Dendritic cell treated with granulocyte-macrophage colony-stimulating factor and Interleukin-4, amounts not matched to agents 40 ng/mL and 50 ng/mL, for 4 days (primary cell): ENCODE data around the gene RCAN2.

Experiments used
- H3K27ac Mint-ChIP-seq: one replicate; pipeline ENCODE4 v1.8.0; 2022; ENCODE audit warnings: mild to moderate bottlenecking, mixed read lengths
- H3K27me3 Mint-ChIP-seq: one replicate; pipeline ENCODE4 v1.8.0; 2022; ENCODE audit warnings: mild to moderate bottlenecking, mixed read lengths
- H3K36me3 Mint-ChIP-seq: one replicate; pipeline ENCODE4 v1.8.0; 2022; ENCODE audit warnings: low read depth, mixed read lengths
- H3K4me1 Mint-ChIP-seq: one replicate; pipeline ENCODE4 v1.8.0; 2022; ENCODE audit warnings: low read depth, mixed read lengths
- H3K4me3 Mint-ChIP-seq: one replicate; pipeline ENCODE4 v1.8.0; 2022; ENCODE audit warnings: mild to moderate bottlenecking, moderate library complexity, mixed read lengths
- H3K9me3 Mint-ChIP-seq: one replicate; pipeline ENCODE4 v1.8.0; 2022; ENCODE audit warnings: mixed read lengths
- intact Hi-C: fragments of 100-400 bp; cut with micrococcal nuclease; formaldehyde crosslinking; loops from one replicate; pipeline ENCODE4 v1.15.0; 2022

The RCAN2 gene

GRCh38 chr6:46210294-46210693, 281.0 kb downstream of the RCAN2 start:
- no peak overlapping the region for H3K4me3 Mint-ChIP-seq
- intact Hi-C loops, result no loop called here

GRCh38 chr6:46208303-46208702, 282.9 kb downstream of the RCAN2 start:
- Mint-ChIP-seq H3K9me3 (no peaks in the 10 kb centered on the region), H3K36me3 (no peaks in the 10 kb centered on the region), H3K4me3 (no peak overlapping the region), H3K27me3 (peaks cover 1% of the 10 kb centered on the region), H3K27ac (no peak overlapping the region), H3K4me1 (no peaks in the 10 kb centered on the region)
- intact Hi-C loops, result no loop called here

More at GRCh38 chr6:46210294-46210693, 281.0 kb downstream of the RCAN2 start:
- H3K36me3 Mint-ChIP-seq, result no peaks in the 10 kb centered on the region
- no peaks in the 10 kb centered on the region for H3K9me3 Mint-ChIP-seq
- H3K27me3 Mint-ChIP-seq, result peaks cover 6% of the 10 kb centered on the region
- no peaks in the 10 kb centered on the region for H3K4me1 Mint-ChIP-seq
- H3K27ac Mint-ChIP-seq, result no peak overlapping the region

- H3K27ac Mint-ChIP-seq, result no peak overlapping the region
- no peak overlapping the region for H3K4me3 Mint-ChIP-seq
- H3K27me3 Mint-ChIP-seq, result peaks cover 1% of the 10 kb centered on the region
- intact Hi-C loops, result no loop called here
- no peaks in the 10 kb centered on the region for H3K36me3 Mint-ChIP-seq
- no peaks in the 10 kb centered on the region for H3K4me1 Mint-ChIP-seq
- H3K9me3 Mint-ChIP-seq, result no peaks in the 10 kb centered on the region
Measured at GRCh38 chr6:46207174-46207573, 284.1 kb downstream of the RCAN2 start.

GRCh38 chr6:46204880-46205650, 286.2 kb downstream of the RCAN2 start:
- Mint-ChIP-seq H3K4me1 (no peaks in the 10 kb centered on the region), H3K4me3 (no peak overlapping the region), H3K27ac (no peak overlapping the region), H3K27me3 (no peaks in the 10 kb centered on the region), H3K36me3 (no peaks in the 10 kb centered on the region), H3K9me3 (no peaks in the 10 kb centered on the region)
- intact Hi-C loops, result no loop called here

- H3K27ac Mint-ChIP-seq, result no peak overlapping the region
- H3K36me3 Mint-ChIP-seq, result no peaks in the 10 kb centered on the region
- H3K9me3 Mint-ChIP-seq, result no peaks in the 10 kb centered on the region
- H3K27me3 Mint-ChIP-seq, result no peaks in the 10 kb centered on the region
- intact Hi-C loops, result no loop called here
- no peak overlapping the region for H3K4me3 Mint-ChIP-seq
- no peaks in the 10 kb centered on the region for H3K4me1 Mint-ChIP-seq
Measured at GRCh38 chr6:46203391-46204177, 287.7 kb downstream of the RCAN2 start.

GRCh38 chr6:46201702-46202101, 289.5 kb downstream of the RCAN2 start:
- H3K9me3 Mint-ChIP-seq, result no peaks in the 10 kb centered on the region
- H3K27me3 Mint-ChIP-seq, result no peaks in the 10 kb centered on the region
- H3K4me3 Mint-ChIP-seq, result no peak overlapping the region
- H3K27ac Mint-ChIP-seq, result no peak overlapping the region
- H3K4me1 Mint-ChIP-seq, result no peaks in the 10 kb centered on the region
- intact Hi-C loops, result no loop called here
- no peaks in the 10 kb centered on the region for H3K36me3 Mint-ChIP-seq

- no peaks in the 10 kb centered on the region for H3K4me1 Mint-ChIP-seq
- no peak overlapping the region for H3K27ac Mint-ChIP-seq
- intact Hi-C loops, result no loop called here
- H3K27me3 Mint-ChIP-seq, result no peaks in the 10 kb centered on the region
- H3K36me3 Mint-ChIP-seq, result no peaks in the 10 kb centered on the region
- H3K9me3 Mint-ChIP-seq, result no peaks in the 10 kb centered on the region
- H3K4me3 Mint-ChIP-seq, result no peak overlapping the region
Measured at GRCh38 chr6:46199387-46199786, 291.9 kb downstream of the RCAN2 start.

GRCh38 chr6:46191961-46192360, 299.3 kb downstream of the RCAN2 start:
- Mint-ChIP-seq H3K4me1 (no peaks in the 10 kb centered on the region), H3K27ac (no peak overlapping the region), H3K4me3 (no peak overlapping the region), H3K27me3 (peaks cover 3% of the 10 kb centered on the region), H3K36me3 (no peaks in the 10 kb centered on the region), H3K9me3 (no peaks in the 10 kb centered on the region)
- intact Hi-C loops, result no loop called here

- Mint-ChIP-seq H3K4me1 (no peaks in the 10 kb centered on the region), H3K9me3 (no peaks in the 10 kb centered on the region), H3K27me3 (peaks cover 3% of the 10 kb centered on the region), H3K36me3 (no peaks in the 10 kb centered on the region), H3K4me3 (no peak overlapping the region), H3K27ac (no peak overlapping the region)
- intact Hi-C loops, result no loop called here
Measured at GRCh38 chr6:46190889-46191288, 300.4 kb downstream of the RCAN2 start.

- no peaks in the 10 kb centered on the region for H3K9me3 Mint-ChIP-seq
- no peaks in the 10 kb centered on the region for H3K4me1 Mint-ChIP-seq
- H3K27ac Mint-ChIP-seq, result no peak overlapping the region
- H3K27me3 Mint-ChIP-seq, result peaks cover 5% of the 10 kb centered on the region
- no peaks in the 10 kb centered on the region for H3K36me3 Mint-ChIP-seq
- no peak overlapping the region for H3K4me3 Mint-ChIP-seq
- intact Hi-C loops, result no loop called here
Measured at GRCh38 chr6:46189726-46190125, 301.5 kb downstream of the RCAN2 start.

- Mint-ChIP-seq H3K27ac (no peak overlapping the region), H3K27me3 (peaks cover 3% of the 10 kb centered on the region), H3K36me3 (no peaks in the 10 kb centered on the region), H3K4me1 (no peaks in the 10 kb centered on the region), H3K9me3 (no peaks in the 10 kb centered on the region), H3K4me3 (no peak overlapping the region)
- intact Hi-C loops, result no loop called here
Measured at GRCh38 chr6:46186583-46186982, 304.7 kb downstream of the RCAN2 start.

GRCh38 chr6:46184114-46184513, 307.1 kb downstream of the RCAN2 start:
- Mint-ChIP-seq H3K4me1 (no peaks in the 10 kb centered on the region), H3K9me3 (no peaks in the 10 kb centered on the region), H3K27me3 (peaks cover 3% of the 10 kb centered on the region), H3K36me3 (no peaks in the 10 kb centered on the region), H3K4me3 (no peak overlapping the region), H3K27ac (no peak overlapping the region)
- intact Hi-C loops, result no loop called here

- H3K4me1 Mint-ChIP-seq, result peaks cover under 1% of the 10 kb centered on the region
- intact Hi-C loops, result no loop called here
- peaks cover 15% of the 10 kb centered on the region for H3K27me3 Mint-ChIP-seq
- no peak overlapping the region for H3K27ac Mint-ChIP-seq
- H3K9me3 Mint-ChIP-seq, result no peaks in the 10 kb centered on the region
- no peaks in the 10 kb centered on the region for H3K36me3 Mint-ChIP-seq
- no peak overlapping the region for H3K4me3 Mint-ChIP-seq
Measured at GRCh38 chr6:46175976-46176375, 315.3 kb downstream of the RCAN2 start.

GRCh38 chr6:46175446-46175845, 315.8 kb downstream of the RCAN2 start:
- H3K4me1 Mint-ChIP-seq, result peaks cover 6% of the 10 kb centered on the region
- H3K27me3 Mint-ChIP-seq, result peaks cover 20% of the 10 kb centered on the region
- H3K36me3 Mint-ChIP-seq, result no peaks in the 10 kb centered on the region
- no peak overlapping the region for H3K4me3 Mint-ChIP-seq
- intact Hi-C loops, result no loop called here
- no peaks in the 10 kb centered on the region for H3K9me3 Mint-ChIP-seq
- no peak overlapping the region for H3K27ac Mint-ChIP-seq
